Measurements from ENCODE around the gene ZFYVE9. TPM values are rescaled to one million over a fixed set of nuclear protein-coding genes. Genes with fewer than 3 reads are reported as not detected.
A peak's percentile ranks its signal among the peaks of the same experiment; 100 is the strongest.

The ZFYVE9 gene
- total RNA-seq, 1 experiment from 2014 or later = 28.4 TPM

DNA sequence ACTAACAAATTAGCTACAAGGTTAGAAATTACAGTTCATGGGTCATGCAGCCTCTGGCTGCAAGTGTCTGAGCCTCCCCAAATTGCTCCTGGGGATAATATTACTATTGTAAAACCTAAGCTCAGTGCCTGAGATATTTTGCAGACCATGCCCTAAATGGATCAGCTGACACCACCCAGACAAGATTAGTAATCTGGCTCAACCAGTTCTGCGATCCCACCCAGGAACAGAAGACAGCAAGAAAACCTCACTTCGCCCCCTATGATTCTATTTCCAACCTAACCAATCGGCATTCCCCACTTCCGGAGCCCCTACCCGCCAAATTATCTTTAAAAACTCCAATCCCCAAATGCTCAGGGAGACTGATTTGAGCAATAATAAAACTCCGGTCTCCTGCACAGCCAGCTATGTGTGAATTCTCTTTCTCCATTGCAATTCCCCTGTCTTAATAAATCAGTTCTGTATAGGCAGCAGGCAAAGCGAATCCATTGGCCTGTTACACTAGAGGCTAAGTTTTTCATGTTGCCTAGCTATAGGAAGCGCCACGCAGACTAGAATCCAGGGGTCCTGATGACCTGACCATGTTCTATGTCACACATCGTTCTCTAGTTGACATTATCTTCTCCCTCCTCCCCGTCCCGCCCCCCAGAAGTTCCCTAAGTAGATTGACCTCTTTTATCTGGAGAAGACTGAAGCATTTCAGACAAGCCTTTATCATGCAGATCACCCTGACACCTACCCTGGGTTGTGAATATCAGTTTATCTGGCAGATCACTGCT, 22.4 kb upstream of the ZFYVE9 start:
- H2BK5ac ChIP-seq (ENCODE audit: insufficient read length, low read length) = no peak overlapping the region
- H3K9me3 Mint-ChIP-seq = no peaks in the 10 kb centered on the region
- TF ChIP-seq, protein P1, sequence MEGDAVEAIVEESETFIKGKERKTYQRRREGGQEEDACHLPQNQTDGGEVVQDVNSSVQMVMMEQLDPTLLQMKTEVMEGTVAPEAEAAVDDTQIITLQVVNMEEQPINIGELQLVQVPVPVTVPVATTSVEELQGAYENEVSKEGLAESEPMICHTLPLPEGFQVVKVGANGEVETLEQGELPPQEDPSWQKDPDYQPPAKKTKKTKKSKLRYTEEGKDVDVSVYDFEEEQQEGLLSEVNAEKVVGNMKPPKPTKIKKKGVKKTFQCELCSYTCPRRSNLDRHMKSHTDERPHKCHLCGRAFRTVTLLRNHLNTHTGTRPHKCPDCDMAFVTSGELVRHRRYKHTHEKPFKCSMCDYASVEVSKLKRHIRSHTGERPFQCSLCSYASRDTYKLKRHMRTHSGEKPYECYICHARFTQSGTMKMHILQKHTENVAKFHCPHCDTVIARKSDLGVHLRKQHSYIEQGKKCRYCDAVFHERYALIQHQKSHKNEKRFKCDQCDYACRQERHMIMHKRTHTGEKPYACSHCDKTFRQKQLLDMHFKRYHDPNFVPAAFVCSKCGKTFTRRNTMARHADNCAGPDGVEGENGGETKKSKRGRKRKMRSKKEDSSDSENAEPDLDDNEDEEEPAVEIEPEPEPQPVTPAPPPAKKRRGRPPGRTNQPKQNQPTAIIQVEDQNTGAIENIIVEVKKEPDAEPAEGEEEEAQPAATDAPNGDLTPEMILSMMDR (conservative IDR thresholded peaks at IDR 0.05) = no peak
- H3K36me3 Mint-ChIP-seq (ENCODE audit: insufficient read depth in 1 of 3, low read depth in 3 of 3) = no peaks in the 10 kb centered on the region
- H3K4me3 Mint-ChIP-seq = peak overlapping the region in 1 of 2 experiments; percentile 6; a peak in 1 of 5 replicates
- H3K27me3 Mint-ChIP-seq (ENCODE audit: low read depth) = no peaks in the 10 kb centered on the region
- no peaks in the 10 kb centered on the region for H3K9me3 ChIP-seq (ENCODE audit: control insufficient read depth, low read depth, low read length)
- no peak overlapping the region for H3K56ac ChIP-seq (ENCODE audit: insufficient read length, low read depth, low read length)
- H4K91ac ChIP-seq (ENCODE audit: insufficient read length, low read depth, low read length) = no peak overlapping the region
- no peak overlapping the region for H3T11ph ChIP-seq (ENCODE audit: low read length)
- no peak overlapping the region for H3K9ac ChIP-seq (ENCODE audit: extremely low read depth, insufficient read length, low read length)
- H2BK12ac ChIP-seq (ENCODE audit: insufficient read length, low read depth, low read length) = no peak overlapping the region
- no peak overlapping the region for H2AK5ac ChIP-seq (ENCODE audit: insufficient read length, low read length)
- no peaks in the 10 kb centered on the region for H4K20me1 ChIP-seq (ENCODE audit: control insufficient read depth, insufficient read depth, insufficient read length)
- peaks cover 12 to 24% of the 10 kb centered on the region in 2 experiments for H3K4me1 Mint-ChIP-seq
- H3K27me3 ChIP-seq (ENCODE audit: insufficient read depth, low read length) = no peaks in the 10 kb centered on the region
- H3K4ac ChIP-seq (ENCODE audit: low read depth, low read length) = no peak overlapping the region
- no peak overlapping the region for H2AFZ ChIP-seq (ENCODE audit: low read length)
- H3K27ac Mint-ChIP-seq = no peak overlapping the region
- WGBS (ENCODE audit: extremely low coverage, insufficient read length, low lambda C conversion rate) = no CpG with 5 or more reads among the region's 12 CpGs
- no peak overlapping the region for H2BK15ac ChIP-seq (ENCODE audit: low read depth, low read length)
- H3K4me1 ChIP-seq (ENCODE audit: insufficient read depth, low read length) = no peaks in the 10 kb centered on the region; the same call in 1 of the 2 replicates
- H3K18ac ChIP-seq (ENCODE audit: insufficient read length, low read depth, low read length) = no peak overlapping the region
- no peak overlapping the region for H3K27ac ChIP-seq (ENCODE audit: insufficient read length, low read depth, low read length)
- no peak overlapping the region for H3K4me2 ChIP-seq (ENCODE audit: insufficient read depth, insufficient read length, low read length)
- no peak for DNase-seq
- no peak overlapping the region for H4K8ac ChIP-seq (replicated peaks; ENCODE audit: insufficient read length, low read depth, low read length)
- H3K79me1 ChIP-seq (ENCODE audit: insufficient read depth, low read depth, low read length, poor library complexity, severe bottlenecking) = no peaks in the 10 kb centered on the region
- H3K23ac ChIP-seq (ENCODE audit: insufficient read length, low read depth, low read length) = no peak overlapping the region
- H3K79me2 ChIP-seq (ENCODE audit: insufficient read depth, low read length) = no peaks in the 10 kb centered on the region
- H2BK120ac ChIP-seq (ENCODE audit: low read depth, low read length, poor library complexity, severe bottlenecking) = no peak overlapping the region
- H2BK20ac ChIP-seq (ENCODE audit: low read depth, low read length, poor library complexity, severe bottlenecking) = no peak overlapping the region
- no peak overlapping the region for H3K14ac ChIP-seq (ENCODE audit: insufficient read depth, low read length)
- H4K5ac ChIP-seq (ENCODE audit: insufficient read length, low read depth, low read length) = no peak overlapping the region
- no peaks in the 10 kb centered on the region for H3K23me2 ChIP-seq (ENCODE audit: insufficient read length, low read depth, low read length, poor library complexity, severe bottlenecking)
